Activated CD8-positive, alpha-beta T cell treated with anti-CD3 and anti-CD28 coated beads for 36 hours (primary cell): ENCODE data around the gene ADI1. TPM values are rescaled to one million over a fixed set of nuclear protein-coding genes. Genes with fewer than 3 reads are reported as not detected.

ENCODE experiments used
- ATAC-seq: fragments of 200-7000 bp; cut with Tn5 transposase; one replicate; pipeline ENCODE4 v1.10.0; 2021; ENCODE audit warnings: mild to moderate bottlenecking, moderate library complexity
- CTCF ChIA-PET: fragments of 350-600 bp; sonication (Branson Sonifier 250); formaldehyde crosslinking; loops from one replicate; lab custom pipeline; 2021; ENCODE audit warnings: antibody characterized with exemption; lab: Charles Lee
- POLR2A ChIA-PET: fragments of 350-600 bp; sonication (Branson Sonifier 250); formaldehyde crosslinking; loops from one replicate; lab custom pipeline; 2021; ENCODE audit warnings: antibody characterized with exemption; lab: Charles Lee
- DNase-seq: peaks from one replicate; pipeline ENCODE4 v3.0.0-alpha.2; 2020
- H3K27ac Mint-ChIP-seq: one replicate; pipeline ENCODE4 v1.8.0; 2021; ENCODE audit warnings: mild to moderate bottlenecking, mixed read lengths
- H3K27me3 Mint-ChIP-seq: one replicate; pipeline ENCODE4 v1.8.0; 2021; ENCODE audit warnings: mixed read lengths
- H3K36me3 Mint-ChIP-seq: one replicate; pipeline ENCODE4 v1.8.0; 2021; ENCODE audit warnings: low read depth, mixed read lengths
- H3K4me1 Mint-ChIP-seq: one replicate; pipeline ENCODE4 v1.8.0; 2021; ENCODE audit warnings: low read depth, mixed read lengths
- H3K4me3 Mint-ChIP-seq: one replicate; pipeline ENCODE4 v1.8.0; 2021; ENCODE audit warnings: mild to moderate bottlenecking, moderate library complexity, mixed read lengths
- H3K9me3 Mint-ChIP-seq: one replicate; pipeline ENCODE4 v1.8.0; 2021; ENCODE audit warnings: mixed read lengths
- CTCF ChIP-seq: fragments of 200-600 bp; IDR thresholded peaks from one replicate; pipeline ENCODE4 v1.8.0; 2022; ENCODE audit warnings: antibody characterized with exemption, mild to moderate bottlenecking
- intact Hi-C: fragments of 100-400 bp; cut with micrococcal nuclease; formaldehyde crosslinking; loops from one replicate; pipeline ENCODE4 v1.10.0; 2022
- total RNA-seq, 2 experiments: library from RNA; stranded (reverse); gene quantifications; one replicate each; pipeline ENCODE4 v1.2.3, GENCODE V29; 2021

ADI1 gene
- total RNA-seq, 2 experiments from 2014 or later = 15.7 to 18.2 TPM

- no peaks in the 10 kb centered on the region for H3K27me3 Mint-ChIP-seq
- POLR2A ChIA-PET = no interaction called here
- peaks cover 10% of the 10 kb centered on the region for H3K4me1 Mint-ChIP-seq
- H3K36me3 Mint-ChIP-seq = no peaks in the 10 kb centered on the region
- H3K9me3 Mint-ChIP-seq = no peaks in the 10 kb centered on the region
- ATAC-seq (no peak), DNase-seq (no peak)
- no peak overlapping the region for H3K27ac Mint-ChIP-seq
- H3K4me3 Mint-ChIP-seq = no peak overlapping the region
- intact Hi-C loops = no loop called here
- TF ChIP-seq CTCF = no peak
- CTCF ChIA-PET = no interaction called here
Observed at GRCh38 chr2:3465844-3466481, 53.4 kb downstream of the ADI1 start.

GRCh38 chr2:3465328-3465727 is 54.0 kb downstream of the ADI1 start:
- no peaks in the 10 kb centered on the region for H3K36me3 Mint-ChIP-seq
- no peaks in the 10 kb centered on the region for H3K9me3 Mint-ChIP-seq
- no peak for DNase-seq
- no peak overlapping the region for H3K27ac Mint-ChIP-seq
- TF ChIP-seq CTCF = no peak
- no peak overlapping the region for H3K4me3 Mint-ChIP-seq
- H3K27me3 Mint-ChIP-seq = no peaks in the 10 kb centered on the region
- ChIA-PET POLR2A (no interaction called here), CTCF (no interaction called here)
- intact Hi-C loops = no loop called here
- peaks cover 11% of the 10 kb centered on the region for H3K4me1 Mint-ChIP-seq
- no peak for ATAC-seq

GRCh38 chr2:3464401-3465005 is 54.8 kb downstream of the ADI1 start:
- no peak for ATAC-seq
- intact Hi-C loops = no loop called here
- no peaks in the 10 kb centered on the region for H3K27me3 Mint-ChIP-seq
- peaks cover 11% of the 10 kb centered on the region for H3K4me1 Mint-ChIP-seq
- no peaks in the 10 kb centered on the region for H3K36me3 Mint-ChIP-seq
- H3K4me3 Mint-ChIP-seq = no peak overlapping the region
- ChIA-PET CTCF (no interaction called here), POLR2A (no interaction called here)
- H3K9me3 Mint-ChIP-seq = no peaks in the 10 kb centered on the region
- no peak for DNase-seq
- TF ChIP-seq CTCF = no peak
- no peak overlapping the region for H3K27ac Mint-ChIP-seq

GRCh38 chr2:3463944-3464343 is 55.4 kb downstream of the ADI1 start:
- ATAC-seq (no peak), DNase-seq (no peak)
- ChIA-PET POLR2A (interaction anchor here (0.6 kb wide), 1 partner anchor 16 kb away, joined by 3 read pairs; no protein-coding TSS in a partner anchor), CTCF (interaction anchor here (4.3 kb wide), 1 partner anchor 41 kb away, joined by 34 read pairs; no protein-coding TSS in a partner anchor)
- TF ChIP-seq CTCF = no peak
- intact Hi-C loops = no loop called here
- Mint-ChIP-seq H3K4me3 (no peak overlapping the region), H3K4me1 (peaks cover 11% of the 10 kb centered on the region), H3K36me3 (no peaks in the 10 kb centered on the region), H3K9me3 (no peaks in the 10 kb centered on the region), H3K27me3 (no peaks in the 10 kb centered on the region), H3K27ac (no peak overlapping the region)

GRCh38 chr2:3463186-3463835 is 56.0 kb downstream of the ADI1 start:
- DNase-seq = no peak
- no peak for TF ChIP-seq CTCF
- ATAC-seq = no peak
- H3K4me3 Mint-ChIP-seq = no peak overlapping the region
- H3K4me1 Mint-ChIP-seq = peaks cover 11% of the 10 kb centered on the region
- no peaks in the 10 kb centered on the region for H3K27me3 Mint-ChIP-seq
- ChIA-PET CTCF (interaction anchor here (0.7 to 4.3 kb wide), 5 partner anchors 10 to 263 kb away, joined by 3 to 34 read pairs (median 10); no protein-coding TSS in a partner anchor), POLR2A (interaction anchor here (0.6 kb wide), 1 partner anchor 17 kb away, joined by 3 read pairs; no protein-coding TSS in a partner anchor)
- intact Hi-C loops = no loop called here
- peaks cover 3% of the 10 kb centered on the region for H3K36me3 Mint-ChIP-seq
- no peak overlapping the region for H3K27ac Mint-ChIP-seq
- H3K9me3 Mint-ChIP-seq = no peaks in the 10 kb centered on the region
